ENCODE data around the gene B4GALNT4.

B4GALNT4 gene

GRCh38 chr11:415640-416041, 46.3 kb downstream of the B4GALNT4 start:
- TF ChIP-seq EZH2 (IDR thresholded peaks at IDR 0.05; ENCODE audit: borderline replicate concordance, low read length), result no peak
- TF ChIP-seq, protein P1, sequence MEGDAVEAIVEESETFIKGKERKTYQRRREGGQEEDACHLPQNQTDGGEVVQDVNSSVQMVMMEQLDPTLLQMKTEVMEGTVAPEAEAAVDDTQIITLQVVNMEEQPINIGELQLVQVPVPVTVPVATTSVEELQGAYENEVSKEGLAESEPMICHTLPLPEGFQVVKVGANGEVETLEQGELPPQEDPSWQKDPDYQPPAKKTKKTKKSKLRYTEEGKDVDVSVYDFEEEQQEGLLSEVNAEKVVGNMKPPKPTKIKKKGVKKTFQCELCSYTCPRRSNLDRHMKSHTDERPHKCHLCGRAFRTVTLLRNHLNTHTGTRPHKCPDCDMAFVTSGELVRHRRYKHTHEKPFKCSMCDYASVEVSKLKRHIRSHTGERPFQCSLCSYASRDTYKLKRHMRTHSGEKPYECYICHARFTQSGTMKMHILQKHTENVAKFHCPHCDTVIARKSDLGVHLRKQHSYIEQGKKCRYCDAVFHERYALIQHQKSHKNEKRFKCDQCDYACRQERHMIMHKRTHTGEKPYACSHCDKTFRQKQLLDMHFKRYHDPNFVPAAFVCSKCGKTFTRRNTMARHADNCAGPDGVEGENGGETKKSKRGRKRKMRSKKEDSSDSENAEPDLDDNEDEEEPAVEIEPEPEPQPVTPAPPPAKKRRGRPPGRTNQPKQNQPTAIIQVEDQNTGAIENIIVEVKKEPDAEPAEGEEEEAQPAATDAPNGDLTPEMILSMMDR (IDR thresholded peaks at IDR 0.05; ENCODE audit: low read length), result no peak
- H2AFZ ChIP-seq (ENCODE audit: low read length), result no peak overlapping the region
- no peaks in the 10 kb centered on the region for H4K20me1 ChIP-seq (ENCODE audit: insufficient read depth, low read length)
- H3K9me3 ChIP-seq (ENCODE audit: low read length), result no peaks in the 10 kb centered on the region
- no peaks in the 10 kb centered on the region for H3K27me3 ChIP-seq (ENCODE audit: insufficient read depth, low read length)
- H3K36me3 ChIP-seq (ENCODE audit: insufficient read depth, low read length), result no peaks in the 10 kb centered on the region
- no peaks in the 10 kb centered on the region for H3K4me1 ChIP-seq (ENCODE audit: insufficient read depth, low read length, severe bottlenecking)
- no peak overlapping the region for H3K9ac ChIP-seq (ENCODE audit: low read length)
- no peaks in the 10 kb centered on the region for H3F3A ChIP-seq (ENCODE audit: insufficient read depth, low read length)
- H3K4me3 ChIP-seq (ENCODE audit: low read depth, low read length, poor library complexity, severe bottlenecking), result no peak overlapping the region
- no peaks in the 10 kb centered on the region for H3K9me2 ChIP-seq (ENCODE audit: low read depth, low read length)
- no peak overlapping the region for H3K4me2 ChIP-seq (ENCODE audit: low read length)
- no peak overlapping the region for H3K27ac ChIP-seq (ENCODE audit: low read depth, low read length, poor library complexity, severe bottlenecking)
- H3K79me2 ChIP-seq (ENCODE audit: insufficient read depth, low read length), result no peaks in the 10 kb centered on the region

GRCh38 chr11:416051-416756, 46.9 kb downstream of the B4GALNT4 start:
- Histone ChIP-seq H2AFZ (ENCODE audit: low read length) (no peak overlapping the region), H3K4me2 (ENCODE audit: low read length) (no peak overlapping the region)

GRCh38 chr11:416757-417621, 47.7 kb downstream of the B4GALNT4 start:
- Histone ChIP-seq H3K36me3 (ENCODE audit: insufficient read depth, low read length) (no peaks in the 10 kb centered on the region), H3K9me3 (ENCODE audit: low read length) (no peaks in the 10 kb centered on the region), H3K4me3 (ENCODE audit: low read depth, low read length, poor library complexity, severe bottlenecking) (no peak overlapping the region), H4K20me1 (ENCODE audit: insufficient read depth, low read length) (no peaks in the 10 kb centered on the region), H3F3A (ENCODE audit: insufficient read depth, low read length) (no peaks in the 10 kb centered on the region), H3K9me2 (ENCODE audit: low read depth, low read length) (no peaks in the 10 kb centered on the region), H3K4me2 (ENCODE audit: low read length) (no peak overlapping the region), H3K27me3 (ENCODE audit: insufficient read depth, low read length) (no peaks in the 10 kb centered on the region), H3K9ac (ENCODE audit: low read length) (no peak overlapping the region), H3K4me1 (ENCODE audit: insufficient read depth, low read length, severe bottlenecking) (no peaks in the 10 kb centered on the region), H3K27ac (ENCODE audit: low read depth, low read length, poor library complexity, severe bottlenecking) (no peak overlapping the region), H3K79me2 (ENCODE audit: insufficient read depth, low read length) (no peaks in the 10 kb centered on the region), H2AFZ (ENCODE audit: low read length) (no peak overlapping the region)
- no peak for TF ChIP-seq EZH2 (IDR thresholded peaks at IDR 0.05; ENCODE audit: borderline replicate concordance, low read length)
- TF ChIP-seq, protein P1 (IDR thresholded peaks at IDR 0.05; ENCODE audit: low read length), result no peak

More at GRCh38 chr11:416051-416756, 46.9 kb downstream of the B4GALNT4 start:
- TF ChIP-seq EZH2 (IDR thresholded peaks at IDR 0.05; ENCODE audit: borderline replicate concordance, low read length), result no peak
- TF ChIP-seq, protein P1 (IDR thresholded peaks at IDR 0.05; ENCODE audit: low read length), result no peak
- Histone ChIP-seq H3K9me2 (ENCODE audit: low read depth, low read length) (no peaks in the 10 kb centered on the region), H3K4me1 (ENCODE audit: insufficient read depth, low read length, severe bottlenecking) (no peaks in the 10 kb centered on the region), H3K9me3 (ENCODE audit: low read length) (no peaks in the 10 kb centered on the region), H3K27me3 (ENCODE audit: insufficient read depth, low read length) (no peaks in the 10 kb centered on the region), H3K9ac (ENCODE audit: low read length) (no peak overlapping the region), H3F3A (ENCODE audit: insufficient read depth, low read length) (no peaks in the 10 kb centered on the region), H3K79me2 (ENCODE audit: insufficient read depth, low read length) (no peaks in the 10 kb centered on the region), H4K20me1 (ENCODE audit: insufficient read depth, low read length) (no peaks in the 10 kb centered on the region), H3K4me3 (ENCODE audit: low read depth, low read length, poor library complexity, severe bottlenecking) (no peak overlapping the region), H3K36me3 (ENCODE audit: insufficient read depth, low read length) (no peaks in the 10 kb centered on the region), H3K27ac (ENCODE audit: low read depth, low read length, poor library complexity, severe bottlenecking) (no peak overlapping the region)

Data from OCI-LY1 (cell line).